Parathyroid adenoma (tissue), 2 donors: ENCODE measurements around the gene BMP8B.

Source experiments
- H2AFZ ChIP-seq: fragments of 300-600 bp; sonication (generic); one replicate; pipeline ENCODE4 v1.7.0; 2017; ENCODE audit warnings: antibody characterized with exemption, mild to moderate bottlenecking
- H3K27ac ChIP-seq: fragments of 300-600 bp; sonication (generic); one replicate; pipeline ENCODE4 v1.7.0; 2017
- H3K27me3 ChIP-seq: fragments of 300-600 bp; sonication (generic); one replicate; pipeline ENCODE4 v1.7.0; 2017; ENCODE audit warnings: low read length; ENCODE audit not compliant: control insufficient read depth, insufficient read depth
- H3K36me3 ChIP-seq: fragments of 300-600 bp; sonication (generic); one replicate; pipeline ENCODE4 v1.7.0; 2017; ENCODE audit warnings: low read length; ENCODE audit not compliant: control insufficient read depth, insufficient read depth
- H3K4me1 ChIP-seq: fragments of 300-600 bp; sonication (generic); one replicate; pipeline ENCODE4 v1.7.0; 2017; ENCODE audit warnings: control low read depth
- H3K4me2 ChIP-seq: fragments of 300-600 bp; sonication (generic); one replicate; pipeline ENCODE4 v1.7.0; 2017; ENCODE audit warnings: low read length
- H3K4me3 ChIP-seq: fragments of 300-600 bp; sonication (generic); one replicate; pipeline ENCODE4 v1.7.0; 2017; ENCODE audit warnings: low read depth, low read length
- H3K79me2 ChIP-seq: fragments of 300-600 bp; sonication (generic); one replicate; pipeline ENCODE4 v1.7.0; 2017; ENCODE audit warnings: control low read depth
- H3K9ac ChIP-seq: fragments of 300-600 bp; sonication (generic); one replicate; pipeline ENCODE4 v1.7.0; 2017; ENCODE audit warnings: mild to moderate bottlenecking
- H3K9me3 ChIP-seq: fragments of 300-600 bp; sonication (generic); one replicate; pipeline ENCODE4 v1.7.0; 2017; ENCODE audit warnings: low read length; ENCODE audit not compliant: control insufficient read depth
- TF ChIP-seq, protein P1 (sequence below): fragments of 300-600 bp; sonication (generic); IDR thresholded peaks from one replicate; pipeline ENCODE4 v1.7.0; 2017; ENCODE audit warnings: antibody characterized with exemption, mild to moderate bottlenecking
- donor health status: primary hyperparathyroidism.

Gene BMP8B

DNA sequence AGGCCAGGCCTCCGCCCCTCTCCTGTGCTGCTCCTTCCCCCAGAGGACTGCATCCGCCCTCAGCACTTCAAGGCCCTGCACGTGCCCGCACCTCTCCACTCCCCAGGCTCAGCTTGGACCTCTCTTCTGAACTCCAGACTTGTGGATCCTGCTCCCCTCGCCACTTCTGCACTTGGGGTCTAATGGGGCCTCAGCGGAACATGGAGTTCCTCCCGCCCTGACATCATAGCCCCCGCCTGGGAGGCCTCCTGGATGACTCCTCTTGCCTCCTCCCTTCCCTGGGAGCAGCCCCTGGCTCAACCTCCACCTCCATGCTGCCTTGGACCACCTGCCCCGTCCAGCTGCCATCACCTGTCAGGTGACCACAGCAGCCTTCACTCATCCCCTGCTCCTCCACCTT is 27.6 kb downstream of the BMP8B start:
- TF ChIP-seq, protein P1, sequence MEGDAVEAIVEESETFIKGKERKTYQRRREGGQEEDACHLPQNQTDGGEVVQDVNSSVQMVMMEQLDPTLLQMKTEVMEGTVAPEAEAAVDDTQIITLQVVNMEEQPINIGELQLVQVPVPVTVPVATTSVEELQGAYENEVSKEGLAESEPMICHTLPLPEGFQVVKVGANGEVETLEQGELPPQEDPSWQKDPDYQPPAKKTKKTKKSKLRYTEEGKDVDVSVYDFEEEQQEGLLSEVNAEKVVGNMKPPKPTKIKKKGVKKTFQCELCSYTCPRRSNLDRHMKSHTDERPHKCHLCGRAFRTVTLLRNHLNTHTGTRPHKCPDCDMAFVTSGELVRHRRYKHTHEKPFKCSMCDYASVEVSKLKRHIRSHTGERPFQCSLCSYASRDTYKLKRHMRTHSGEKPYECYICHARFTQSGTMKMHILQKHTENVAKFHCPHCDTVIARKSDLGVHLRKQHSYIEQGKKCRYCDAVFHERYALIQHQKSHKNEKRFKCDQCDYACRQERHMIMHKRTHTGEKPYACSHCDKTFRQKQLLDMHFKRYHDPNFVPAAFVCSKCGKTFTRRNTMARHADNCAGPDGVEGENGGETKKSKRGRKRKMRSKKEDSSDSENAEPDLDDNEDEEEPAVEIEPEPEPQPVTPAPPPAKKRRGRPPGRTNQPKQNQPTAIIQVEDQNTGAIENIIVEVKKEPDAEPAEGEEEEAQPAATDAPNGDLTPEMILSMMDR = no peak
- no peaks in the 10 kb centered on the region for H3K27me3 ChIP-seq
- no peak overlapping the region for H3K9ac ChIP-seq
- H3K79me2 ChIP-seq = no peaks in the 10 kb centered on the region
- no peak overlapping the region for H2AFZ ChIP-seq
- no peak overlapping the region for H3K27ac ChIP-seq
- H3K4me3 ChIP-seq = no peak overlapping the region
- H3K4me2 ChIP-seq = no peak overlapping the region
- no peaks in the 10 kb centered on the region for H3K4me1 ChIP-seq
- H3K9me3 ChIP-seq = no peaks in the 10 kb centered on the region
- H3K36me3 ChIP-seq = no peaks in the 10 kb centered on the region

DNA sequence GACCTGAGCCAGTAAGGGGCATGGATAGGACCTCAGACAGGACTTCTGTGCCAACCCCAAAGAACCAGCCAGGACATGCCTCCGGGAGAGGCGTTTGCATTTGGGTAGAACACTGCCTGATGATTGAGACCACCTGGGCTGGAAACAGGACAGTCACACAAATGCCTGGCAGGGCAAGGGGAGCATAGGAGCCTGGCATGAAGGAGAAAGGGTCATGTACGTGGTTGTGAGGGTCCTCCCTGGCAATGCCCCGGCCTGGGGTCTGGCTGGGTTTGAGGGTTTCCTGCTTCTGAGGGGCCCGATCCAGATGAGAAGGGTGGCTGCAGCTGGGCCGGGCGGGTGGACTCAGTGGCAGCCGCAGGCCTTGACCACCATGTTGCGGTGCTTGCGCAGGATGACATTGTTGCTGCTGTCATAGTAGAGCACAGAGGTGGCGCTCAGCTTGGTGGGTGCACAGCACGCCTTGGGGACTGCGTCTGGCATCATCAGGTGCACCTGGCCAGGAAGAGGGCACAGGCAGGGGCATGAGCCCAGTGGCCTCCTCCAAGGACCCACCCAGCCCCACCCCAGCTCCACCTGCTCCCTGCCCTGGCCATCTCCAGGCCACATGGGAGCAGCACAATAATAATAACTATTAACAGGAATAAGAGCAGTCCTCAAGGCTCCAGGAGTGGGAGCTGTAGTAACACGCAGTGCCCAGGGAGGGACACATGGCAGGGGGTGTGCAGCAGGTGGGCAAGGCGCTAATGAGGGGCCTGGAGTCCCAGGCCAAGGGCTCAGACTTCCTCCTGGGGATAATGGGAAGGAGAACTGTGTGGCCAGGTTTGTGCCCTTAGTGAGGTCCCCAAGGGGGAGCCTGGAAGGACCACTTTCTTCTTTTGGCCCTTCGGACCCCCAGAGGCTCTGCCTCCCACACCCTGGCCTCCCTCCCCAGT is 28.3 kb downstream of the BMP8B start:
- Histone ChIP-seq H3K4me3 (no peak overlapping the region), H3K27ac (no peak overlapping the region), H3K79me2 (no peaks in the 10 kb centered on the region), H3K9ac (no peak overlapping the region), H3K4me2 (no peak overlapping the region), H3K9me3 (no peaks in the 10 kb centered on the region), H3K4me1 (no peaks in the 10 kb centered on the region), H3K36me3 (no peaks in the 10 kb centered on the region), H2AFZ (no peak overlapping the region), H3K27me3 (no peaks in the 10 kb centered on the region)
- TF ChIP-seq, protein P1 = no peak

DNA sequence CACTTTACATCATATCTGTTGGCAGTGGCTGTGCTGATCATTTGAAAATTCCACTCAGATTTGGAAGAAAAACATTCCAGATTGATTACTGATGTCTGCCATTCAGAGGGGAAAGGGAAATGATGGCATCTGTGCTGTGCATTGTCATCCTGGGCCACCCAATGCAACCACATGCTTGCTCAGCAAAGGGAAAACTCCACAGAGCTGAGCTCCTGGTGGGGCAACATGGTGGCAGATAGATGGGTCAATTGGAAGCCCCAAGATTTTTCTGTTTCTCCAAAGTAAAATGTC is 29.3 kb downstream of the BMP8B start:
- Histone ChIP-seq H3K4me1 (no peaks in the 10 kb centered on the region), H3K9ac (no peak overlapping the region), H3K4me3 (no peak overlapping the region), H3K79me2 (no peaks in the 10 kb centered on the region), H3K27ac (no peak overlapping the region), H2AFZ (no peak overlapping the region), H3K4me2 (no peak overlapping the region), H3K9me3 (no peaks in the 10 kb centered on the region), H3K36me3 (no peaks in the 10 kb centered on the region), H3K27me3 (no peaks in the 10 kb centered on the region)
- TF ChIP-seq, protein P1 = no peak

DNA sequence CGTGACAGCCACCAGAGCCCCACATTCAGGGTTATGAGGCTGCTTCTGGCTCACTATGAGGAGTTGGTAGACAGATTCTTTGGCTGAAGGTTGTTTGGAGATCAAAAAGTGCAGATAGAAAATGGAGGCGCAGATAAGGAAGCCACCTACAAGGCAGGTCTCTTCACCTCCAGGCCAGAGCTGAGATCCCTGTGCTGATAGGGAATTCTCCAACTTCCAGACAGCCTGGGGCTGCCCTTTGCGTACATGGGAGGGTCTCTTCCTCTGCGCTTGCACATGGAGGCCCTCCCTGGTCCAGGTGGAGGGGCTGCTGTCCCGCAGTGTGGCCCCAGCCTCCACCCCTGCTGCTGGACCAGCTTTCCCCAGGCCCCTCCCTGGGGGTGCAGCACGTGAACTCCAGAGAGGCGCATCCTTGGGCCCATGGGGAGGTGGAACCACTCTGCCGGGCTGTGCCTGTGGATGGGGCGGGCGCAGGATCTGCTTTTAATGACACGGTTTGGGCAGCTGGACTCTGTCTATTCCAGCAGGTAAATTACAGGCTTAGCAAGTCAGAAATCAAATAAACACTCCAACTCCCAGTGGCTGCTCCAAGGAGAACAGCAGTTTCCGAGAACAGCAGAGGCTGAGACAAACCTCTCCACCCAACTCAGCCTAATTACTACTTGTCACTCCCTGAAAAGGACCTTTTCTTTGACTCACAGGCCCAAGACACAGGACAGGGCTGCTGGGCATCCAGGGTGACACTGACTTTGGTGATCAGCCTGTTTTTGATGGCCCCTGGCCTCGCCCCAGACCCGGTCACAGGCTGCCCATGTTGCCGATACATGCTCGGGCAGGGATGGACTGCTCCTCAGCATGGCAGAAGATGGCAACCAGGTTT is 29.9 kb downstream of the BMP8B start:
- no peak overlapping the region for H3K4me3 ChIP-seq
- no peaks in the 10 kb centered on the region for H3K27me3 ChIP-seq
- no peak overlapping the region for H3K27ac ChIP-seq
- no peaks in the 10 kb centered on the region for H3K79me2 ChIP-seq
- no peaks in the 10 kb centered on the region for H3K36me3 ChIP-seq
- H2AFZ ChIP-seq = no peak overlapping the region
- TF ChIP-seq, protein P1 = no peak
- no peaks in the 10 kb centered on the region for H3K9me3 ChIP-seq
- no peak overlapping the region for H3K9ac ChIP-seq
- H3K4me2 ChIP-seq = no peak overlapping the region
- H3K4me1 ChIP-seq = no peaks in the 10 kb centered on the region
